ENCODE measurements around the gene CENPO.

DNA sequence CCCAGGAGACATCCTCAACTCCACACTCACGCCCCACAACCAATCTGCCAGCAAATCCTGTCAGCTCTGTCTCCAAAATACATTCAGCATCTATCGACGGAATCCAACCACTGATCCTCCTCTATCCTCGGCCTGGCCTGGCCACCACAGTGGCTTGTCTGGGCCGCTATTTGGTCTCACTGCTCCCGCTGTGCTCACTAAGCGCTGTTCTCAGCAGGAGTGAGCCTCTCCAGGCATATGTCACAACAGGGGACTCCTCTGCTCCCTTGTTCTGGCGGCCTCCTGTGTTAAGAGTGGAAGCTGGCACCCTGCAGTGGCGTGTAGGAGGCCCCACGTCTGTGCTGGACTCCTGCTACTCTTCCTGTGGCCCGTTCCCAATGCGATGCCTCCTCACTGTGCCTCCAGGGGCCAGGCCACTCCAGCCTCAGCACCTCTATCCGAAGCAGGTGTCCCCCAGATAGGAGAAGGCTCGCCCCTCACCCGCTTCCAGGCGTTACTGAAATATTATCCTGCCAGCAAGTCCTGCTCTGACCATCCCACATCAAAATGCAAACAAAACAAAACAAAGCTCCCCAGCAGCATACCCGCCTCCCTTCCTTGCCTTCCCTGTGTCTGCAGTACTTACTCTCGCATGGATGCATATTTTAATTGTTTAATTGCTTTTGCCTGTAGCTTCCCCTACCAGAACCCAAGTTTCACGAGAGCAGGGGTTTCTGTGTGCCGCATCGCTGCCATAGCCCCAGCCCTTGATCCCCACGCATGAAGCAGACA, 39.9 kb downstream of the CENPO start:
- no peak for TF ChIP-seq EZH2 (IDR thresholded peaks at IDR 0.05; ENCODE audit: borderline replicate concordance)
- no peak for TF ChIP-seq CTCF (IDR thresholded peaks at IDR 0.05; ENCODE audit: poor library complexity)
- no peak for TF ChIP-seq EZH2phosphoT487 (IDR thresholded peaks at IDR 0.05; ENCODE audit: low read depth, severe bottlenecking, unreplicated experiment)
